Measurements from ENCODE around the gene SOD2. TPM values are rescaled to one million over a fixed set of nuclear protein-coding genes. Genes with fewer than 3 reads are reported as not detected.

The SOD2 gene
- total and polyA plus RNA-seq, 9 of the 15 experiments (the other 6 are each of a cell fraction or from before 2014, with no cell fraction given): 39.8 to 140 (median 95.8) TPM

GRCh38 chr6:159665868-159666635 is 27.0 kb downstream of the SOD2 start (continued):
- TF ChIP-seq ZNF707 (CRISPR knock-in tag; conservative IDR thresholded peaks at IDR 0.05): no peak
- TF ChIP-seq TCF15 (CRISPR knock-in tag; IDR thresholded peaks at IDR 0.05): no peak
- no peak for TF ChIP-seq ZBTB12 (CRISPR knock-in tag; IDR thresholded peaks at IDR 0.05)
- no peak for TF ChIP-seq ARID2 (IDR thresholded peaks at IDR 0.05)
- TF ChIP-seq CHD1 (IDR thresholded peaks at IDR 0.05; ENCODE audit: low read length): no peak
- no peak for TF ChIP-seq CTCFL (IDR thresholded peaks at IDR 0.05; ENCODE audit: borderline replicate concordance, insufficient read depth, low read depth, low read length, poor library complexity, severe bottlenecking)
